NCI-H2196 (cell line): ENCODE results near the gene DHRS11.

Source experiments
- DNase-seq: peaks from one replicate; lab custom pipeline; 2025; ENCODE audit not compliant: unreplicated experiment; lab: John Stamatoyannopoulos, UW

Gene DHRS11

GRCh38 chr17:36650096-36650775, 58.6 kb downstream of the DHRS11 start:
- no peak for DNase-seq
